HepG2 (cell line): ENCODE data around the gene IARS2. TPM values are rescaled to one million over a fixed set of nuclear protein-coding genes. Genes with fewer than 3 reads are reported as not detected.
"Not testable (repeated sequence)": the region's sequence is repeated elsewhere in the genome, so short reads cannot be mapped to it uniquely, and the experiment has no call there.

Source experiments
- ATAC-seq: fragments of 200-7000 bp; cut with Tn5 transposase; 3 replicates; pipeline ENCODE4 v1.9.1; 2020; ENCODE audit warnings: mild to moderate bottlenecking, moderate library complexity
- BruUV-seq: library from RNA; stranded (reverse); fragments of 400-500 nt; replicated peaks from 2 replicates; lab custom pipeline; 2021; lab: Mats Ljungman, UMichigan
- CTCF ChIA-PET: fragments of 300-600 bp; formaldehyde crosslinking; extraction: SDS; loops from one replicate; lab custom pipeline; 2021; ENCODE audit warnings: low total read pairs, inconsistent platforms, low intra/inter-chr PET ratio; lab: Yijun Ruan, JAX
- POLR2A ChIA-PET: fragments of 350-600 bp; sonication (Branson Sonifier 250); formaldehyde crosslinking; loops from one replicate; lab custom pipeline; 2020; ENCODE audit warnings: antibody characterized with exemption, inconsistent platforms; lab: Yijun Ruan, JAX
- DNase-seq: peaks from one replicate; pipeline ENCODE4 v3.0.0-alpha.2; 2015; ENCODE audit warnings: low spot score
- FAIRE-seq: peaks from 3 replicates; lab custom pipeline; 2011; peaks lifted over from hg19 to GRCh38; lab: Jason Lieb, UNC
- H2AFZ ChIP-seq: one replicate; pipeline ENCODE4 v1.6.1; 2011; ENCODE audit warnings: low read length, inconsistent platforms
- H3K27ac ChIP-seq: fragments of 300-600 bp; 3 replicates; pipeline ENCODE4 v1.8.0; 2011; ENCODE audit warnings: mixed run types, mild to moderate bottlenecking, mixed read lengths, low read length, inconsistent platforms; ENCODE audit not compliant: insufficient read depth; ENCODE audit errors: extremely low read length
- H3K27me3 ChIP-seq, 2 experiments: fragments of 200-600 bp in 1 of 2; 2 replicates in 1 of 2; 3 replicates in 1 of 2; pipeline versions ENCODE4 v1.6.0 to v1.8.0; 2011; ENCODE audit warnings: low read length in 2 of 2, mild to moderate bottlenecking in 2 of 2, moderate library complexity in 2 of 2, inconsistent platforms in 1 of 2; ENCODE audit not compliant: insufficient read depth in 2 of 2, control insufficient read depth in 1 of 2
- H3K36me3 ChIP-seq, 2 experiments: fragments of 200-600 bp in 1 of 2; replicated peaks in 1 of 2; 2 replicates in 1 of 2; 3 replicates in 1 of 2; pipeline versions ENCODE4 v1.5.1 to v1.8.0; 2011; ENCODE audit warnings: low read length in 2 of 2, inconsistent platforms in 1 of 2; ENCODE audit not compliant: insufficient read depth in 2 of 2, control insufficient read depth in 1 of 2
- H3K4me1 ChIP-seq: 2 replicates; pipeline ENCODE4 v1.5.1; 2012; ENCODE audit warnings: low read length, inconsistent platforms; ENCODE audit not compliant: insufficient read depth
- H3K4me2 ChIP-seq: 2 replicates; pipeline ENCODE4 v1.6.0; 2011; ENCODE audit warnings: low read depth, low read length, inconsistent platforms
- H3K4me3 ChIP-seq, 3 experiments: fragments of 200-600 bp in 1 of 3; sonication (generic), shearing (Covaris generic) in 1 of 3; replicated peaks in 1 of 3; 2 replicates each; pipeline ENCODE4 v1.5.1; 2011 to 2016; ENCODE audit warnings: low read length in 3 of 3, inconsistent platforms in 2 of 3, low read depth in 2 of 3, mild to moderate bottlenecking in 2 of 3, control low read depth in 1 of 3, mixed read lengths in 1 of 3; ENCODE audit not compliant: insufficient read depth in 1 of 3
- H3K79me2 ChIP-seq: one replicate; pipeline ENCODE4 v1.6.1; 2011; ENCODE audit warnings: low read length, inconsistent platforms; ENCODE audit not compliant: insufficient read depth
- H3K9ac ChIP-seq: 2 replicates; pipeline ENCODE4 v1.6.0; 2011; ENCODE audit warnings: mild to moderate bottlenecking, low read depth, low read length, inconsistent platforms; ENCODE audit not compliant: insufficient read depth
- H3K9me3 ChIP-seq: 2 replicates; pipeline ENCODE4 v1.5.1; 2012; ENCODE audit warnings: mild to moderate bottlenecking, low read length
- H4K20me1 ChIP-seq: 2 replicates; pipeline ENCODE4 v1.6.0; 2011; ENCODE audit warnings: inconsistent platforms, mild to moderate bottlenecking, low read length, moderate library complexity; ENCODE audit not compliant: insufficient read depth
- CTCF ChIP-seq: sonication (generic); formaldehyde crosslinking; IDR thresholded peaks from 2 replicates; pipeline ENCODE4 v1.5.0; 2020; ENCODE audit warnings: mild to moderate bottlenecking, missing genetic modification reagents, moderate library complexity
- HDAC2 ChIP-seq: sonication (generic); formaldehyde crosslinking; IDR thresholded peaks from 2 replicates; pipeline ENCODE4 v1.4.0; 2020; ENCODE audit warnings: missing genetic modification reagents
- PPARG ChIP-seq: conservative IDR thresholded peaks from 2 replicates; pipeline ENCODE4 v1.6.1; 2016; ENCODE audit warnings: missing biosample characterization, missing genetic modification reagents
- PRPF4 ChIP-seq: fragments of 200-400 bp; formaldehyde crosslinking; IDR thresholded peaks from 2 replicates; pipeline ENCODE4 v1.6.1; 2016; ENCODE audit warnings: low read length, low read depth; ENCODE audit not compliant: poor library complexity, severe bottlenecking
- RARA ChIP-seq: IDR thresholded peaks from 2 replicates; pipeline ENCODE4 v1.6.1; 2016; ENCODE audit warnings: missing genetic modification reagents, missing compliant biosample characterization
- ZBTB38 ChIP-seq: sonication (generic); formaldehyde crosslinking; IDR thresholded peaks from 2 replicates; pipeline ENCODE4 v1.5.1; 2020; ENCODE audit warnings: mild to moderate bottlenecking, missing genetic modification reagents
- WGBS: methylation state at CpG from one replicate; pipeline ENCODE4 v1.1.6; 2017; ENCODE audit warnings: low lambda C conversion rate; 5-methylcytosine and 5-hydroxymethylcytosine counted together
- in situ Hi-C: cut with HindIII; loops from 2 replicates; pipeline ENCODE4 v1.10.0; 2017; ENCODE audit warnings: low pct_unique_long_range_greater_than_20kb; ENCODE audit not compliant: extremely low pct_ligation_motif_present
- intact Hi-C: fragments of 100-400 bp; cut with micrococcal nuclease; formaldehyde crosslinking; loops from one replicate; pipeline ENCODE4 v1.10.0; 2022; ENCODE audit not compliant: unreplicated experiment
- polyA plus RNA-seq, 8 experiments: library from polyadenylated mRNA; depleted of rRNA in 3 of 8; stranded (reverse) in 7 of 8; unstranded in 1 of 8; fragments of >200 nt; fragmentation: Illumina TruSeq in 4 of 8; extraction: Trizol in 4 of 8; gene quantifications; 2 replicates each; pipeline versions ENCODE4 v1.2.1 to v1.2.3, GENCODE V29; 2011 to 2016; ENCODE audit warnings: low read depth in 4 of 8, missing spikeins in 1 of 8, mixed read lengths in 1 of 8; ENCODE audit not compliant: insufficient read depth in 1 of 8
- total RNA-seq, 5 experiments: library from RNA; depleted of rRNA; stranded (reverse); fragments of >200 nt; fragmentation: Illumina TruSeq; extraction: Trizol; gene quantifications; 2 replicates each; pipeline ENCODE4 v1.2.3, GENCODE V29; 2016; ENCODE audit warnings: low read depth in 1 of 5

Gene IARS2
- total and polyA plus RNA-seq, 2 of the 13 experiments (the other 11 are each of a cell fraction or from before 2014, with no cell fraction given), result 28.6 to 122 TPM

- Histone ChIP-seq H3K9me3 (no peaks in the 10 kb centered on the region), H4K20me1 (no peaks in the 10 kb centered on the region; the same call in 1 of the 2 replicates), H3K79me2 (peaks cover 25% of the 10 kb centered on the region), H3K27ac (no peak overlapping the region), H2AFZ (no peak overlapping the region), H3K9ac (no peak overlapping the region), H3K4me2 (no peak overlapping the region), H3K4me1 (peaks cover 16% of the 10 kb centered on the region; the same call in 1 of the 2 replicates), H3K27me3 (no peaks in the 10 kb centered on the region; a peak in 1 of 5 replicates), H3K4me3 (no peak overlapping the region), H3K36me3 (no peaks in the 10 kb centered on the region; a peak in 1 of 5 replicates)
- in situ Hi-C loops, result no loop called here
- ATAC-seq (no peak), DNase-seq (no peak), FAIRE-seq (no peak)
- ChIA-PET CTCF (no interaction called here), POLR2A (no interaction called here)
- intact Hi-C loops, result no loop called here
- TF ChIP-seq RARA (CRISPR knock-in tag), result 0 out of 2 replicates have a peak, but pooled peaks have one; percentile 15
- no peak for TF ChIP-seq HDAC2 (CRISPR knock-in tag)
- peak; percentile 50; the same call in 1 of the 2 replicates for TF ChIP-seq PPARG (CRISPR knock-in tag)
- no TSS peak for BruUV-seq
- WGBS, result 91% methylated on average over 1 of the region's 1 CpG
Observed at GRCh38 chr1:220084460-220084859, 9.5 kb upstream of the IARS2 start.

GRCh38 chr1:220086261-220086686 lies 7.7 kb upstream of the IARS2 start:
- CTCF ChIA-PET, H3K27me3 ChIP-seq, H4K20me1 ChIP-seq, POLR2A ChIA-PET, DNase-seq, H3K9ac ChIP-seq, intact Hi-C loops, BruUV-seq, H3K27ac ChIP-seq, H3K4me2 ChIP-seq, H2AFZ ChIP-seq, FAIRE-seq, H3K9me3 ChIP-seq, H3K4me3 ChIP-seq, ATAC-seq, H3K36me3 ChIP-seq: not testable (repeated sequence)
- TF ChIP-seq PRPF4 (peak; percentile 63), ZBTB38 (CRISPR knock-in tag) (peak; percentile 89), CTCF (CRISPR knock-in tag) (0 out of 2 replicates have a peak, but pooled peaks have one; percentile 22)
- WGBS, result 95% methylated on average over 10 of the region's 15 CpGs
- in situ Hi-C loops, result loop anchor here (5.0 kb wide), 1 partner anchor 39 kb away; the partner anchor contains the start of gene EPRS1
- Histone ChIP-seq H3K79me2 (peaks cover 25% of the 10 kb centered on the region), H3K4me1 (peaks cover 21% of the 10 kb centered on the region; the same call in 1 of the 2 replicates)
